Measurements from ENCODE around the gene ADAMTSL1.

ADAMTSL1 gene

GRCh38 chr9:18771763-18772162, 297.8 kb downstream of the ADAMTSL1 start:
- Mint-ChIP-seq H3K36me3 (ENCODE audit: low read depth) (no peaks in the 10 kb centered on the region), H3K9me3 (peaks cover 5% of the 10 kb centered on the region), H3K27me3 (ENCODE audit: low read depth, poor library complexity) (peaks cover 6% of the 10 kb centered on the region), H3K27ac (no peak overlapping the region), H3K4me1 (peaks cover 37% of the 10 kb centered on the region), H3K4me3 (no peak overlapping the region)
- no peak for DNase-seq
- no peak for TF ChIP-seq CTCF (IDR thresholded peaks at IDR 0.05)

GRCh38 chr9:18775241-18775640, 301.3 kb downstream of the ADAMTSL1 start:
- Mint-ChIP-seq H3K9me3 (peaks cover 5% of the 10 kb centered on the region), H3K36me3 (ENCODE audit: low read depth) (no peaks in the 10 kb centered on the region), H3K27me3 (ENCODE audit: low read depth, poor library complexity) (peaks cover 6% of the 10 kb centered on the region), H3K4me3 (no peak overlapping the region), H3K4me1 (peaks cover 24% of the 10 kb centered on the region), H3K27ac (no peak overlapping the region)
- no peak for DNase-seq
- no peak for TF ChIP-seq CTCF (IDR thresholded peaks at IDR 0.05)

GRCh38 chr9:18775930-18776329, 302.0 kb downstream of the ADAMTSL1 start:
- Mint-ChIP-seq H3K27ac (no peak overlapping the region), H3K36me3 (ENCODE audit: low read depth) (no peaks in the 10 kb centered on the region), H3K27me3 (ENCODE audit: low read depth, poor library complexity) (peaks cover 6% of the 10 kb centered on the region), H3K4me3 (no peak overlapping the region), H3K9me3 (peaks cover 5% of the 10 kb centered on the region), H3K4me1 (peaks cover 19% of the 10 kb centered on the region)
- TF ChIP-seq CTCF (IDR thresholded peaks at IDR 0.05): no peak
- DNase-seq: no peak

- no peak for TF ChIP-seq CTCF (IDR thresholded peaks at IDR 0.05)
- peaks cover 2% of the 10 kb centered on the region for H3K27me3 Mint-ChIP-seq (ENCODE audit: low read depth, poor library complexity)
- H3K4me1 Mint-ChIP-seq: peaks cover 14% of the 10 kb centered on the region
- DNase-seq: no peak
- H3K27ac Mint-ChIP-seq: no peak overlapping the region
- peaks cover 5% of the 10 kb centered on the region for H3K9me3 Mint-ChIP-seq
- H3K36me3 Mint-ChIP-seq (ENCODE audit: low read depth): no peaks in the 10 kb centered on the region
- H3K4me3 Mint-ChIP-seq: no peak overlapping the region
These were observed 303.2 kb downstream of the ADAMTSL1 start for GRCh38 chr9:18776836-18777820.

- no peak overlapping the region for H3K4me3 Mint-ChIP-seq
- no peak for TF ChIP-seq CTCF (IDR thresholded peaks at IDR 0.05)
- no peaks in the 10 kb centered on the region for H3K36me3 Mint-ChIP-seq (ENCODE audit: low read depth)
- no peak for DNase-seq
- H3K9me3 Mint-ChIP-seq: peaks cover 5% of the 10 kb centered on the region
- H3K4me1 Mint-ChIP-seq: peaks cover 12% of the 10 kb centered on the region
- H3K27me3 Mint-ChIP-seq (ENCODE audit: low read depth, poor library complexity): peaks cover 2% of the 10 kb centered on the region
- H3K27ac Mint-ChIP-seq: no peak overlapping the region
These were observed 304.2 kb downstream of the ADAMTSL1 start for GRCh38 chr9:18778147-18778546.

GRCh38 chr9:18778846-18779245, 304.9 kb downstream of the ADAMTSL1 start:
- peaks cover 2% of the 10 kb centered on the region for H3K27me3 Mint-ChIP-seq (ENCODE audit: low read depth, poor library complexity)
- H3K4me3 Mint-ChIP-seq: no peak overlapping the region
- H3K27ac Mint-ChIP-seq: no peak overlapping the region
- no peak for TF ChIP-seq CTCF (IDR thresholded peaks at IDR 0.05)
- peaks cover 5% of the 10 kb centered on the region for H3K9me3 Mint-ChIP-seq
- H3K36me3 Mint-ChIP-seq (ENCODE audit: low read depth): no peaks in the 10 kb centered on the region
- H3K4me1 Mint-ChIP-seq: peaks cover 12% of the 10 kb centered on the region
- no peak for DNase-seq
